ENCODE measurements around the gene UST. TPM values are rescaled to one million over a fixed set of nuclear protein-coding genes. Genes with fewer than 3 reads are reported as not detected.
A peak's percentile ranks its signal among the peaks of the same experiment; 100 is the strongest.

Gene UST
- total RNA-seq, 2 donors from 2014 or later = 15.3 to 16.3 TPM

DNA sequence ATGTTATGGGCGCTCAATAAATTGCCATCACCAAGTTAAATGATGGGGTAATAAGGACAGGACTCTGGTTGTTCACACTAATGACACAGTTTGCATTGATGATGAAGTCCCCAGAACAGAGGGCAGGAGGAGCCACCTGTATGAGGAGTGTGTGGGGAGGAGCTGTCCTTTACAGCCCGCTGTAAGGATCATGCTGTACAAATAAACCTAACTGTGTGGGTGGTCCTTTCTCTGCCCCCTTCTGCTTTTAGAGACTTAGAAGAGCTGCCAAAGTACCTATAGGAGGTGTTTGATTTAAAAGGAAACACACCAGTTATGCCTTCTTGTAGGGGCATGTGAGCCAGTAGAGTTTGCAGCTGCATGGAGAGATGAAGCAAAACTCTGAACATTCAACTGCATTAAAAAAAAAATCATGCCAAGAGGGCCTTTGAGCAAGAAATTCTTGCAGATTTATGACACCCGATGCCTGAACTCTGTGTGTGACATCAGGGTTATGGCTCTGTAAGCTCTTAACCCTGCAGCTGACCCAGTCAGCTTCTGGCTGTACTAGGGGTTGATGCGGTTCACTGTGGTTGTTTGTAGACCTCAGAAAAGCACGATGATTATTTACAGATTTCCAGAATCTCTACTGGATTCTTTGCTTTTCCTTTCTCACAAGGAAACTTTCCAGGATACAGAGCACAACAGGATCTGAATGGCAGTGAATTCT lies 67.4 kb downstream of the UST start:
- peaks cover 14% of the 10 kb centered on the region for H3K9me3 ChIP-seq (ENCODE audit: control insufficient read depth, low read length)
- peaks cover 34% of the 10 kb centered on the region for H3K4me1 Mint-ChIP-seq
- H3K36me3 Mint-ChIP-seq (ENCODE audit: low read depth) = peaks cover 10% of the 10 kb centered on the region
- no peak overlapping the region for H3K27ac ChIP-seq (ENCODE audit: low read depth, low read length)
- no peak for DNase-seq
- H3K9me3 Mint-ChIP-seq = peaks cover 24% of the 10 kb centered on the region
- H3K27me3 Mint-ChIP-seq (ENCODE audit: insufficient read depth) = peaks cover 13% of the 10 kb centered on the region
- H3K27me3 ChIP-seq (ENCODE audit: control insufficient read depth, insufficient read depth, low read length, poor library complexity, severe bottlenecking) = peaks cover 16% of the 10 kb centered on the region
- H3K27ac Mint-ChIP-seq = no peak overlapping the region
- WGBS, 2 experiments (ENCODE audit: insufficient coverage in 1 of 2, insufficient read length in 1 of 2) = 77 to 82% methylated on average over 5 of the region's 5 CpGs
- peak overlapping the region; percentile 0 for H3K4me3 ChIP-seq (ENCODE audit: low read length)
- H3K9ac ChIP-seq (ENCODE audit: extremely low read depth, low read length, poor library complexity, severe bottlenecking) = no peak overlapping the region
- TF ChIP-seq, protein P1, sequence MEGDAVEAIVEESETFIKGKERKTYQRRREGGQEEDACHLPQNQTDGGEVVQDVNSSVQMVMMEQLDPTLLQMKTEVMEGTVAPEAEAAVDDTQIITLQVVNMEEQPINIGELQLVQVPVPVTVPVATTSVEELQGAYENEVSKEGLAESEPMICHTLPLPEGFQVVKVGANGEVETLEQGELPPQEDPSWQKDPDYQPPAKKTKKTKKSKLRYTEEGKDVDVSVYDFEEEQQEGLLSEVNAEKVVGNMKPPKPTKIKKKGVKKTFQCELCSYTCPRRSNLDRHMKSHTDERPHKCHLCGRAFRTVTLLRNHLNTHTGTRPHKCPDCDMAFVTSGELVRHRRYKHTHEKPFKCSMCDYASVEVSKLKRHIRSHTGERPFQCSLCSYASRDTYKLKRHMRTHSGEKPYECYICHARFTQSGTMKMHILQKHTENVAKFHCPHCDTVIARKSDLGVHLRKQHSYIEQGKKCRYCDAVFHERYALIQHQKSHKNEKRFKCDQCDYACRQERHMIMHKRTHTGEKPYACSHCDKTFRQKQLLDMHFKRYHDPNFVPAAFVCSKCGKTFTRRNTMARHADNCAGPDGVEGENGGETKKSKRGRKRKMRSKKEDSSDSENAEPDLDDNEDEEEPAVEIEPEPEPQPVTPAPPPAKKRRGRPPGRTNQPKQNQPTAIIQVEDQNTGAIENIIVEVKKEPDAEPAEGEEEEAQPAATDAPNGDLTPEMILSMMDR (conservative IDR thresholded peaks at IDR 0.05) = no peak
- H3K36me3 ChIP-seq (ENCODE audit: control insufficient read depth, insufficient read depth, low read length) = no peaks in the 10 kb centered on the region
- no peak overlapping the region for H3K4me3 Mint-ChIP-seq
- H3K4me1 ChIP-seq (ENCODE audit: control insufficient read depth, insufficient read depth, low read length) = peaks cover 12% of the 10 kb centered on the region

DNA sequence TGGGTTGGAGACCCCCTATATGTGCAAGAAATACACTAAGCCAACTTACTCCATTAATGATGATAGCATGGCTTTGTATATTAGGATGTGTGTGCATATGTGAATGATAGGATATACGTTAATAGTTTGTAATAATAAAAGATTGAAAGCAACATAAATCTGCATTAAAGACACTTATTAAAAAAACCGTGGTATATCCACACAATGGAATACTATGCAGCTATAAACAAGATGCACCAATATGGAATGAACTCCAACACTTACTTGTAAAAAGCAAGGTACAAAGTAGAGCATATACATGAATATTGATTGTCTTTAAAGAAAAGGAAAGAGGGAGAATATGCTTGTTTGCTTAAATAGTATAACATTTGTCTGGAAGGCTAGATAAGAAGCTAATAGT lies 68.0 kb downstream of the UST start:
- 100% methylated on average over 2 of the region's 2 CpGs; no CpG with 5 or more reads in 1 of the 2 experiments for WGBS, 2 experiments (ENCODE audit: insufficient coverage in 1 of 2, insufficient read length in 1 of 2)

DNA sequence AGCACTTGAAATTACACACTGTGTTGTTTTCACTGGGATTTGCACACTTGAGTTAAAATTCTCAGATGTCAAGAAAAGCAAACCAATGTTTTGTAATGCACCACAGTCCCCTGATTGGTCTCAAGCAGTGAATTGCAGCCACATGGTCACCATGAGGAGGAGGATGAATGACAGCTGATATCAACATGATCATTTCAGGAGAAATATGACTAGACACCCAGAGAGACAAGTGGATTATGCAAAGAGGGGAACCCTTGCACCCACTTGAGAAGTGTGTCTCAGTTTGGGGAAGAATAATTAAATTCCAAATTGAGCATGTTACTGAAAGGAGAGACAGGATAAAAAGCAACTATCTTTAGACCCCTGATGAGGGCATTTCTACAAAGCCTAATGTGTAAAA lies 69.3 kb downstream of the UST start:
- Mint-ChIP-seq H3K36me3 (ENCODE audit: low read depth) (peaks cover 10% of the 10 kb centered on the region), H3K27ac (no peak overlapping the region), H3K9me3 (peaks cover 24% of the 10 kb centered on the region), H3K27me3 (ENCODE audit: insufficient read depth) (peaks cover 19% of the 10 kb centered on the region), H3K4me1 (peaks cover 40% of the 10 kb centered on the region), H3K4me3 (no peak overlapping the region)
- peaks cover 25% of the 10 kb centered on the region for H3K27me3 ChIP-seq (ENCODE audit: control insufficient read depth, insufficient read depth, low read length, poor library complexity, severe bottlenecking)
- H3K4me1 ChIP-seq (ENCODE audit: control insufficient read depth, insufficient read depth, low read length) = peaks cover 12% of the 10 kb centered on the region
- DNase-seq = no peak
- H3K9ac ChIP-seq (ENCODE audit: extremely low read depth, low read length, poor library complexity, severe bottlenecking) = no peak overlapping the region
- H3K36me3 ChIP-seq (ENCODE audit: control insufficient read depth, insufficient read depth, low read length) = no peaks in the 10 kb centered on the region
- no peak overlapping the region for H3K4me3 ChIP-seq (ENCODE audit: low read length)
- peaks cover 14% of the 10 kb centered on the region for H3K9me3 ChIP-seq (ENCODE audit: control insufficient read depth, low read length)
- TF ChIP-seq, protein P1 (conservative IDR thresholded peaks at IDR 0.05) = no peak
- H3K27ac ChIP-seq (ENCODE audit: low read depth, low read length) = no peak overlapping the region

More for the DNA sequence above, 68.0 kb downstream of the UST start:
- peaks cover 12% of the 10 kb centered on the region for H3K4me1 ChIP-seq (ENCODE audit: control insufficient read depth, insufficient read depth, low read length)
- Mint-ChIP-seq H3K9me3 (peaks cover 24% of the 10 kb centered on the region), H3K27ac (no peak overlapping the region), H3K4me1 (peaks cover 40% of the 10 kb centered on the region), H3K27me3 (ENCODE audit: insufficient read depth) (peaks cover 19% of the 10 kb centered on the region), H3K4me3 (no peak overlapping the region), H3K36me3 (ENCODE audit: low read depth) (peaks cover 10% of the 10 kb centered on the region)
- peaks cover 22% of the 10 kb centered on the region for H3K27me3 ChIP-seq (ENCODE audit: control insufficient read depth, insufficient read depth, low read length, poor library complexity, severe bottlenecking)
- peak overlapping the region; percentile 0 for H3K4me3 ChIP-seq (ENCODE audit: low read length)
- H3K27ac ChIP-seq (ENCODE audit: low read depth, low read length) = no peak overlapping the region
- no peak for DNase-seq
- TF ChIP-seq, protein P1 (conservative IDR thresholded peaks at IDR 0.05) = no peak
- peaks cover 14% of the 10 kb centered on the region for H3K9me3 ChIP-seq (ENCODE audit: control insufficient read depth, low read length)
- H3K36me3 ChIP-seq (ENCODE audit: control insufficient read depth, insufficient read depth, low read length) = no peaks in the 10 kb centered on the region
- no peak overlapping the region for H3K9ac ChIP-seq (ENCODE audit: extremely low read depth, low read length, poor library complexity, severe bottlenecking)
